Airway epithelial cell (primary cell): ENCODE data around the gene PLAGL2. TPM values are rescaled to one million over a fixed set of nuclear protein-coding genes. Genes with fewer than 3 reads are reported as not detected.

Source experiments
- total RNA-seq: library from RNA; depleted of rRNA; stranded (reverse); fragments of >200 nt; gene quantifications from 2 replicates; pipeline ENCODE4 v1.2.3, GENCODE V29; 2015

Gene PLAGL2
- 8.3 and 10.6 TPM in 2 replicates for total RNA-seq

GRCh38 chr20:32207626-32208498 is at the start of gene PLAGL2, which contains the start of gene POFUT1:
PLAGL2 (minus strand) TSS chr20:32207743; CDS start chr20:32202178, 5,565 bp downstream.
POFUT1 (plus strand) TSS chr20:32207880; CDS start chr20:32207942, 62 bp downstream.

Other genes with a start within 250 kb of the PLAGL2 start
- gene XKR7, start 239.6 kb downstream of the PLAGL2 start, total RNA-seq = not detected in 2 replicates
- not detected in 2 replicates for gene CCM2L, start 197.3 kb downstream of the PLAGL2 start, total RNA-seq
- not detected in 2 replicates for gene HCK, start 155.5 kb downstream of the PLAGL2 start, total RNA-seq
- 25.7 and 38.2 TPM in 2 replicates for gene TM9SF4, start 98.0 kb downstream of the PLAGL2 start, total RNA-seq
- gene POFUT1, start 137 bp upstream of the PLAGL2 start, total RNA-seq = 25.5 and 38.6 TPM in 2 replicates
- gene KIF3B, start 69.9 kb upstream of the PLAGL2 start, total RNA-seq = 11.1 and 14.2 TPM in 2 replicates
- gene ASXL1, start 150.6 kb upstream of the PLAGL2 start, total RNA-seq = 15.0 and 18.1 TPM in 2 replicates